GM21390 (cell line): ENCODE measurements around the gene OR52A5.

Experiments used
- ATAC-seq: cut with Tn5 transposase; IDR thresholded peaks from one replicate; pipeline ENCODE4 v1.9.1; 2021; ENCODE audit not compliant: unreplicated experiment

The OR52A5 gene

GRCh38 chr11:5117588-5117987 lies 20.6 kb downstream of the OR52A5 start:
- no peak for ATAC-seq

- ATAC-seq: no peak
Measured at GRCh38 chr11:5115339-5115738, 22.8 kb downstream of the OR52A5 start.

DNA sequence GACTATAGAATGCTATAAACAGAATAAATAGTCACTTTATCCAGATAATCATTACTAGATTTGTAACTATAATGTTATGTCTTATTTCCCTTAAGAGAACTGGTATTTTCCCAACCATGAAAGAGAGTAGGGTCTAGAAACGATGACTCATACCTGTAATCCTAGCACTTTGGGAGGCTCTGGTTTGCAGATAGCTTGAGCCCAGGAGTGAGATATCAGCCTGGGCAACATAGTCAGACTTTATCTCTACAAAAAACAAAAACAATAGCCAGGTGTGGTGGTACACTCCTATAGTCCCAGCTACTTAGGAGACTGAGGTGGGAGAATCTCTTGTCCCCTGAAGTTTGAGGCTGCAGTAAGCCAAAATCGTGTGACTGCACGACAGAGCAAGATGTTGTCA lies 30.9 kb downstream of the OR52A5 start:
- no peak for ATAC-seq

GRCh38 chr11:5103066-5103465 lies 35.1 kb downstream of the OR52A5 start:
- ATAC-seq: no peak

GRCh38 chr11:5102246-5102645 lies 35.9 kb downstream of the OR52A5 start:
- ATAC-seq: no peak

DNA sequence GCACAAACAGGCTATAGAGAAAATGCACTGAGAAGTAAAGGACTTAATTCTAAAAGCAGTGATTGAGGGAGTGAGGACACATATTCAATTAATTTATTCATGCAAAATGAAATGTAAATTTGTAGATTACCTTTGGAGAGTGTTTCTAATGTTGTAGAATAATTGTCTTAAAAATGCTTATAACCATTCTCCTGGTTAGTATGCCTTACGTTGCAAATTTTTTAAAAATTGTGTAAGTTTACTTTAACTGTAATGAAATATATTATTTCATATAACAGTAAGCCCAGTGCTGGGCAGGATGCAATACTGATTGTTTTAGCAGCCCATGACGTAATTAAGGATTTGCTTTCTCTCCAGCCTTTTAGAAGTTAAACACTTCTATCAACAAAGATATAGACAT lies 42.1 kb downstream of the OR52A5 start:
- no peak for ATAC-seq

DNA sequence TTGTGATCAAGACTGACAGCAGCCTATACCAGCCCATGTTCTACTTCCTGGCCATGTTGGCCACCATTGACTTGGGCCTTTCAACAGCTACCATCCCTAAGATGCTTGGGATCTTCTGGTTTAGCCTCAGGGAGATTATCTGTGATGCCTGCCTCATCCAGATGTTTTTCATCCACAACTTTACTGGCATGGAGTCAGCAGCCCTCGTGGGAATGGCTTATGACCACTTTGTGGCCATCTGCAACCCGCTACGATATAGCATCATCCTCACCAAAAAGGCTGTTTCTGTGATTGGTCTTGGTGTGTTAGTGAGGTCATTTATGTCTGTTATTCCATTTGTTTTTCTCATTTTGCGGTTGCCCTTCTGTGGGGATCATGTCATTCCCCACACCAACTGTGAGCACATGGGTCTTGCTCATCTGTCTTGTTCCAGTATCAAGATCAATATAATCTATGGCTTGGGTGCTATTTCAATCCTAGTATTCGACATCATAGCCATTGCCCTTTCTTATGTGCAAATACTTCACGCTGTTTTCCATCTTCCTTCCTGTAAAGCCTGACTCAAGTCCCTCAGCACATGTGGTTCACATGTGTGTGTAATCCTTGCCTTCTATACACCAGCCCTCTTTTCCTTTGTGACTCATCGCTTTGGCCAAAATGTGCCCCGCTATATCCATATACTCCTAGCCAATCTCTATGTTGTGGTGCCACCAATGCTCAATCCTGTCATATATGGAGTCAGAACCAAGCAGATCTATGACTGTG lies 45.2 kb downstream of the OR52A5 start:
- ATAC-seq: no peak

- no peak for ATAC-seq
Measured at GRCh38 chr11:5090668-5091067, 47.5 kb downstream of the OR52A5 start.

DNA sequence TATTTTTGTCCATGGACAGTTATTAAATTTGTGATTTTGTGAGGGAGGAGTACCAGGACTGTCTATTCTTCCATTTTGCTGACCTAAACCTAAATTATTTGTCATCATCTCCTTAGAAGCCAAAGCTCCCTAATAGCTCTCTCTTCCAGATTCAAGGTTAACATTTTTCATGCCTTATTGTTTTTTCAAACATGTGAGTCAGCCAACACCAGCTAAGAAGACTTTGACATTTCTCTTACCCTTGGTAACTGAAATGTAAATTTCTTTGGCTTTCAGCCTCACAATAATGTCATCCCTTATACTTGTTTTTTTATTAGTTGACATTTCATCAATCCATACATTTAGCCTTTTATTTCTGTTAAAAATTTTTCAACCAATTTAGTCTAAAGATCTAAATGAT lies 49.6 kb downstream of the OR52A5 start:
- no peak for ATAC-seq

DNA sequence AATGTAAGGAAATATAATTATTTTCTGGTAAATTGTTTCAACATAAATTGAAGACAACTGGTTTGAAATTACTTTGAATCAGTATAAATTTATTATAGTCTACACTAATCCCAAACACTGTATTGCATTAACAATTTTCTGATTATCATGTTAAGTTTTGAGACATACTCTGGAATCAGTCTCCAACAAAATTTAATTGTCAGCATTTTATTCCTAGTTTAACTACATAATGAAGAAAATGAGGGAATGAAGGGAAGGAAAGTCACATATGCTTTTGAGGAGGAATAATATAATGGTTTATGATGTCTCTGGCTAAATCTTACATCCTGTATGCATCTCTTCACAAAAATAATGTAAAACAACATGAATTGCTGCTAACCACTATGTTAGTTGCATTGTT lies 54.6 kb downstream of the OR52A5 start:
- no peak for ATAC-seq

DNA sequence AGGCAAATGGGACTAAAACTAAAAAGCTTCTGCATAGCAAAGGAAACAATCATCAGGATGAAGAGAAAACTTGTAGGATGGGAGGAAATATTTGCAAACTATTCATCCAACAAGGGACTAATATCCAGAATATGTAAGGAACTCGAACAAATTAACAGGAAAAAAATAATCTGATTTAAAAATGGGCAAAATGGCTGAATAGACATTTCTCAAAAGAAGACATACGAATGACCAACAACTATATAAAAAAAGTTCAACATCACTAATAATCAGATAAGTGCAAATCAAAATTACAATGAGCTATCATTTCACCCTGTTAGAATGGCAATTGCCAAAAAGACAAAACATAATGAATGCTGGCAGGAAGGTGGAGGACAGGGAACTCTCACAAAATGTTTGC lies 56.8 kb downstream of the OR52A5 start:
- no peak for ATAC-seq
